HEK293T (cell line): Measurements from ENCODE around the gene RGPD5.
"Not testable (repeated sequence)": the region's sequence is repeated elsewhere in the genome, so short reads cannot be mapped to it uniquely, and the experiment has no call there.

Experiments used
- ARNT ChIP-seq: fragments of 450-650 bp; IDR thresholded peaks from 2 replicates; pipeline ENCODE4 v1.6.1; 2017; ENCODE audit warnings: mild to moderate bottlenecking
- FOXM1 ChIP-seq: fragments of 450-650 bp; IDR thresholded peaks from 2 replicates; pipeline ENCODE4 v1.6.1; 2017; ENCODE audit warnings: mild to moderate bottlenecking, borderline replicate concordance
- HDGF ChIP-seq: fragments of 450-650 bp; IDR thresholded peaks from 2 replicates; pipeline ENCODE4 v1.6.1; 2017; ENCODE audit warnings: antibody characterized with exemption, borderline replicate concordance
- LEF1 ChIP-seq: fragments of 450-650 bp; IDR thresholded peaks from 2 replicates; pipeline ENCODE4 v1.6.1; 2017; ENCODE audit warnings: mild to moderate bottlenecking, borderline replicate concordance
- NFRKB ChIP-seq: fragments of 450-650 bp; IDR thresholded peaks from 2 replicates; pipeline ENCODE4 v1.6.1; 2016; ENCODE audit warnings: mild to moderate bottlenecking, moderate library complexity
- TARDBP ChIP-seq: fragments of 450-650 bp; IDR thresholded peaks from 2 replicates; pipeline ENCODE4 v1.6.1; 2016
- ZNF384 ChIP-seq: fragments of 450-650 bp; IDR thresholded peaks from 2 replicates; pipeline ENCODE4 v1.6.1; 2016

GRCh38 chr2:109905796-109906195, 111.7 kb downstream of the RGPD5 start:
- not testable (repeated sequence) for TF ChIP-seq FOXM1, NFRKB, HDGF, LEF1, TARDBP, ZNF384, ARNT
